Non-pigmented ciliary epithelial cell (primary cell): ENCODE results near the gene SLC19A2.
A peak's percentile ranks its signal among the peaks of the same experiment; 100 is the strongest.

ENCODE experiments used
- DNase-seq: peaks from one replicate; pipeline ENCODE4 v3.0.0-alpha.2; 2010; ENCODE audit warnings: low read depth

Gene SLC19A2

GRCh38 chr1:169474302-169474995 lies 11.3 kb downstream of the SLC19A2 start:
- no peak for DNase-seq

GRCh38 chr1:169473347-169473746 lies 12.4 kb downstream of the SLC19A2 start:
- no peak for DNase-seq

DNA sequence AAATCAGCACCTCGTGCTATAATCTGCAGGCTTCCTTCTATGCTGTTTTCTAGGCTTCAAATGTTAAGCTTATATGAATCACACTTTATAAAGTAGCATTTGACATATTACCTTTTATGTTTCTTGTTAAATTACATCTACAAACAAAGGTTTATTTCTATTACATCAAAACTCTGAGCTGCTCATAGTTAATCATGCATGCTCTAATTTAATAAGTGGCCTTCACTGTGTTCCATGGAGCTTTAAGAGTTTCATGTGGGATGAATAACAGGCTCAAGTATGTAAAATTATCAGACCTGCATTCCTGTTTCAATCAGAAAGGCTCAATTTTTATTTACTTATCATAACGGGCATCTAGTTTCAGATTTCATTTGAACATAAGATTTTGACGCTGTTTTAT lies 13.0 kb downstream of the SLC19A2 start:
- no peak for DNase-seq

DNA sequence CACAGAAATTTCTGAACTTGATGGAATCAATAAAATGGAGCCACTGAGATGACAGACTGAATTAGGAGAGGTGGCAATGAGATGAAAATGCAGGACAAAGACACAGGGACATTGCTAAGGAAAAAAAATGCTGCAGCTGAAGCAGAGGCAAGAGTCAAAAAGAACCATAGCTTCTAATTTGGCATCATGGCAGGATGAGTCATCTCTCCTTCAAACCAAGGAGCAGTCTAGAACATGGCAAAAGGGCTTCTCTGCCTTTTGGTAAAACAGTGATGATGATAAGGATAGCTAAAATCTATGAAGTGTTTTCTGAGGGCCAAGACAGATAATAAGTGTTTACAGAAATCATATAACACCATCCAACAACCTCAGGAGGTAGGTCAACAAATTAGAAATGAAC lies 16.8 kb downstream of the SLC19A2 start:
- DNase-seq = no peak

DNA sequence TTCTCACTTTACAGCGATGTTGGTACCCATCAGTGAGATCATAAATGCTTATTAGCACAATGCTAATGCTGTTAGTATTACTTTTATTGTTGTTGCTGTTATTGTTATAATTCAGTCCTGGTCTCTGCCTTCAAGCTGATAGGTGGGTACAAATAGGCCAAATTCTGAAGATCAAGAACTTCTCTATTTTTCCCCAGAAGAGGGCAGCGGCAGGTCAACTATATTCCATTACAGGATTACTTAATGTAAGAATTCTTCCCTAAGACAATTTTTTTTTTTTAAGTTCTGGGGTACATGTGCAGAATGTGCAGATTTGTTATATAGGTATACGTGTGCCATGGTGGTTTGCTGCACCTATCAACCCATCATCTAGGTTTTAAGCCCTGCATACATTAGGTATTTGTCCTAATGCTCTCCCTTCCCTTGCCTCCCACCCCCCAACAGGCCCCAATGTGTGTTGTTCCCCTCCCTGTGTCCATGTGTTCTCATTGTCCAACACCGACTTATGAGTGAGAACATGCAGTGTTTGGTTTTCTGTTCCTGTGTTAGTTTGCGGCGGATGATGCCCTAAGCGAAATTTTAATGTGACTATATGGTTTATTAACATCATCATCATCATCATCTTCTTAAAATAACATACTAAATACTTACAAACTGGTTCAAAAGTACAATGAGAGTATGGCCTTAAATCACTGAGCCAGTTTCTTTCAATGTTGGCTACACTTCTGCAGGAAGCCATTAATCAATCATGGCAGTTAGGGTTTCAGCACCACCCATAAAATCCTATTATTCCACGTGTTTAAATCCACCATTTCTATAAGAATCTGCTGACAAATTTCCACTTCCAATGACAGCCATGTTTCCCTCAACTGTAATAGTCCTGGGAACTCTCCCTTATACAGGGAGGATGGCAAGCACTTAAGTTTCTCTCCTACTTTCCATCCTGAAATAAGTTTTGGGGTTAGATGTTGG lies 19.2 kb downstream of the SLC19A2 start:
- no peak for DNase-seq

DNA sequence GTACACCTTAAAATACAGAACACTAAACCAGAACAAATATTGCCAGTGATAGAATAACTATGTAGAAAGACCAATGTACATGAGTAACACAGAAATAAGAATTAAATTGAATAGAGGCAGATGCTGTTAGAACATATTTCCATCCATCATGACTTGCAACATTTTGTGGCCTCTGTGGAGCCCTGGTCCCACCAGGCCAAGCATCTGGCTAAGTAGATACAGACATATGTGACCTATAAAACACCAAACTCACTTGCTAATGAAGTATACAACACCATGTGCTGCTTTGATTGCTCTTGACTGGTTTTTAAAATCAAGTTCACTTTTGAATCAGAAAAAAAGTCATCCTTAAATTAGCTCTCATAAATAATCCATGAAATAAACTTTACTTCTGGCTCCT lies 20.5 kb downstream of the SLC19A2 start:
- no peak for DNase-seq

DNA sequence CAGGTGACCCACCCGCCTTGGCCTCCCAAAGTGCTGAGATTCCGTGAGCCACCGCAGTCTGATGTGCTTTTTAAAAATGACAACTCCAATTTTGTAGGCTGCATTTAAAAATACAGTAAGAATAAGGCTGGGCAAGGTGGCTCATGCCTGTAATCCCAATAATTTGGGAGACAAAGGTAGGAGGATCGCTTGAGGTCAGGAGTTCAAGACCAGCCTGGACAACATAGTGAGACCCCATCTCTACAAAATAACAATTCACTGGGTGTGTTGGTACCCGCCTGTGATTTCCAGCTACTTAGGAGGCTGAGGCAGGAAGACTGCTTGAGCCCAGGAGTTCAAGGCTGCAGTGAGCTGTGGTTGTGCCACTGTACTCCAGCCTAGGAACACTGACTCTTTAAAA lies 23.4 kb downstream of the SLC19A2 start:
- DNase-seq = no peak

GRCh38 chr1:169461390-169462000 lies 24.2 kb downstream of the SLC19A2 start:
- no peak for DNase-seq

DNA sequence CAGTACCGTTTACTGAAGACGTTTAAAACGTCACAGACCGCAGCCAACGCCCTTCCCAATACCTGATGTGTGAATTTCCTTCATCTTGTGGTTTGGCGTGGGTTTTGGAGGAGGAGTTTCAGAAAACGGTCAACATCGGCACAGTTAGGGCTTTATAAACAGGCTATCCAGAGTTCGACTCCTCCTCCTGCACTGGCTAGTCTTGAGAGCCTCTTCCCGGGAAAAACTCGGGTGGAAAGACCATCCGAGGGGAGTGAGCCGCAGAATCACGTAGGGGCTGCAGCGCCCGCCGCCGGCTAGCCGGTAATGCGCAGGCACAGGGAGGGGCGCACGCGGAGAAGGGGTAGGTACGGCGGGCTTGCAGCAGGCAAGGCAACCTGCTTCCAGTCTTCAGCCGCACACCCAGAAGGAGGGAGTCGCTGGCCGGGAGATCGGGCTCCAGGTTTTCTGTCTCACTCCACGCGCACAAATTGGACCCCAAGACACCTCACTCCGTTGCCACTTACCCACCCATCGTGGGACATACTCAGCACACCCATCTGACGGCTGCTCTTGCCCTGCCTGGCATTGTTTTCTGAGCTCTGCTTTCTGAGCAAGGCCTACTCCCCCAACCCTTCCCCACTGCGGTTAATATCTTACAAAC lies 25.4 kb downstream of the SLC19A2 start:
- peak; percentile 20 for DNase-seq

GRCh38 chr1:169457443-169457842 lies 28.3 kb downstream of the SLC19A2 start:
- no peak for DNase-seq

DNA sequence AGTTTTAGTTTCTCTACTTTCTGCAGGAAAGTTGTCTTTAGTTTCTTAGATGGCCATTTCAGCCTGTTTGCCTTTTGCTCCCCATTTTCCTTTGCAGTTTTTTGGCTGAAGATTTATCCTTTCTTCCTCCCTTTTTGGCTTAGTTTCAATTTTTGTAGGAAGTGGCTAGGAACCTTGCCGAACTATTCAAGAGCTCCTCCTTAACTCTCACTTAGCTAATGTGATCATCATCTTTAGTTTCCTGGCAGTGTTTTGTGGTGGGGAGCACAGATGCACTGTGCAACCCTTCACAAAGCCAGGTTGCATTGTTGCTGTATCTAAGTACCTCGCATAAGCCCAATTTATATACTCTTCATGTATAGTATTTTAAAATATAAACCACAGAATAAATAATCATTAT lies 29.7 kb downstream of the SLC19A2 start:
- no peak for DNase-seq

GRCh38 chr1:169452921-169453320 lies 32.8 kb downstream of the SLC19A2 start:
- no peak for DNase-seq

GRCh38 chr1:169451218-169451824 lies 34.4 kb downstream of the SLC19A2 start:
- DNase-seq = no peak

GRCh38 chr1:169443923-169444322 lies 41.8 kb downstream of the SLC19A2 start:
- DNase-seq = no peak

- peak; percentile 27 for DNase-seq
These were observed 58.6 kb downstream of the SLC19A2 start, which contains the start of gene CCDC181 for GRCh38 chr1:169427081-169427641. TSS of gene CCDC181 (minus strand) at chr1:169427474. CDS start at chr1:169424927, 2,547 bp downstream.

DNA sequence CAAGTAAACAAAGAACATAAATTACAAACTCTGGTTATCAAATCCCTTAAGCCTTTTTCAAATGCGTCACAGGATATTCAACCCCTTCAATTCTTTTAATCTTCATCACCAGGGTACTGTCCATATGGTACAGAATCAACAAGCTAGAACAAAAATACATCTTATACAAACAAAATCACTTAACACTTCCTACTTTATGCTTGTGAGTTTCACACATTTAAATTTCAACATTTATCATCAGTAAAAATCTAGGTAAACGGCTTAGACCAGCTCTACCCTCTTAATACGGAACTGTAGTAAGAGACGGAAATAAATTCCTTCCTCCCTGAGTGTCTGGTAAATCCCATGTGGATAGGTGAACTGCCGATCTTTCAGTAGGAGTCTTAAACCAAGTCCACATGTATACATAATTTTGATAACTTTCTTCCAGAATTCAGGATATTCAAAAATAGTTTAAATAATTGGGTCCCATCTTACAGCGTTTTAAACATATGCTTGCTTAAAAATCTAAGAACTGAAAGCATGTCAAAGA lies 59.5 kb downstream of the SLC19A2 start:
- DNase-seq = no peak

DNA sequence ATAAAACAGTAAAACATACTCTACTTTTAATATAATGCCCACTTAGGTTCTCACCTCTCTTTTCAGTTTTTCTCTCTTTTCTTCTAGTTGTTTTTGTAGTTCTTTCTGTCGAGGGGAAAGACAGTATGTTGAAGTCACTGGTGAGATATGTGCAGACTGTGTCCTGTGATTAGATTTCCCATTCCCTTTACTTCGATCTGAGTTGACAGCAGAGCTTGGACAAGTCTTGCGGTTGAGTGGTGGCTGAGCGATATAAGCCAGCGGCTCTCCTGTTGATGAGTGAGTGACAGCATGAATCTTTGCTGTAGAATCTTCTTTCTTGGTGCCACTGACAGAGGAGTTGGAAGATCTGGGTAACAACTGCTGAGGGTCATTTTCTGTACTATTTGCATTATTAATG lies 64.4 kb downstream of the SLC19A2 start:
- no peak for DNase-seq

DNA sequence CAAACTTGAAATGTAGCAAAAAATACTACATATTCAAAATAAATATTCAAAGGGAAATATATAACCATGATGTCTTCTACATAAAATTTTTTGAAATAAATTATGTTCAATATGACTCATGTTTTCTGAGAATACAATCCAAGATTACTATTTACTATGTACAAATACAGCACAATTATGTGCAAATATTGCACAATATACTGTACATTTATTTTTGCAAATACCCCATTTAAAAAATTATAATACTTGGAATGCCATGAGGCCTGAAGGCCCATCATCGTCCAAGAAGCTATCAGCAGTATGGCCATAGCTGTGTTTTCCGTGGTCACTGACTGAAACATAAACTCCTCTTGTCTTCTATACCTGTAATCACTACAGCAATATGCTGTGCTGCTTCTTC lies 70.8 kb downstream of the SLC19A2 start:
- no peak for DNase-seq
